GM10266 (cell line): ENCODE data around the gene NCKAP1.
A peak's percentile ranks its signal among the peaks of the same experiment; 100 is the strongest.

Experiments
- DNase-seq: peaks from one replicate; pipeline ENCODE4 v3.0.0; 2012; ENCODE audit errors: extremely low spot score
- TF ChIP-seq, protein P1 (sequence below): IDR thresholded peaks from 2 replicates; pipeline ENCODE4 v1.5.1; 2012; ENCODE audit warnings: mild to moderate bottlenecking, low read depth; ENCODE audit not compliant: control insufficient read depth, insufficient read depth; ENCODE audit errors: missing control alignments

Gene NCKAP1

GRCh38 chr2:183070942-183071844 lies 32.9 kb upstream of the NCKAP1 start:
- no peak for DNase-seq
- TF ChIP-seq, protein P1, sequence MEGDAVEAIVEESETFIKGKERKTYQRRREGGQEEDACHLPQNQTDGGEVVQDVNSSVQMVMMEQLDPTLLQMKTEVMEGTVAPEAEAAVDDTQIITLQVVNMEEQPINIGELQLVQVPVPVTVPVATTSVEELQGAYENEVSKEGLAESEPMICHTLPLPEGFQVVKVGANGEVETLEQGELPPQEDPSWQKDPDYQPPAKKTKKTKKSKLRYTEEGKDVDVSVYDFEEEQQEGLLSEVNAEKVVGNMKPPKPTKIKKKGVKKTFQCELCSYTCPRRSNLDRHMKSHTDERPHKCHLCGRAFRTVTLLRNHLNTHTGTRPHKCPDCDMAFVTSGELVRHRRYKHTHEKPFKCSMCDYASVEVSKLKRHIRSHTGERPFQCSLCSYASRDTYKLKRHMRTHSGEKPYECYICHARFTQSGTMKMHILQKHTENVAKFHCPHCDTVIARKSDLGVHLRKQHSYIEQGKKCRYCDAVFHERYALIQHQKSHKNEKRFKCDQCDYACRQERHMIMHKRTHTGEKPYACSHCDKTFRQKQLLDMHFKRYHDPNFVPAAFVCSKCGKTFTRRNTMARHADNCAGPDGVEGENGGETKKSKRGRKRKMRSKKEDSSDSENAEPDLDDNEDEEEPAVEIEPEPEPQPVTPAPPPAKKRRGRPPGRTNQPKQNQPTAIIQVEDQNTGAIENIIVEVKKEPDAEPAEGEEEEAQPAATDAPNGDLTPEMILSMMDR, result peak; percentile 57

DNA sequence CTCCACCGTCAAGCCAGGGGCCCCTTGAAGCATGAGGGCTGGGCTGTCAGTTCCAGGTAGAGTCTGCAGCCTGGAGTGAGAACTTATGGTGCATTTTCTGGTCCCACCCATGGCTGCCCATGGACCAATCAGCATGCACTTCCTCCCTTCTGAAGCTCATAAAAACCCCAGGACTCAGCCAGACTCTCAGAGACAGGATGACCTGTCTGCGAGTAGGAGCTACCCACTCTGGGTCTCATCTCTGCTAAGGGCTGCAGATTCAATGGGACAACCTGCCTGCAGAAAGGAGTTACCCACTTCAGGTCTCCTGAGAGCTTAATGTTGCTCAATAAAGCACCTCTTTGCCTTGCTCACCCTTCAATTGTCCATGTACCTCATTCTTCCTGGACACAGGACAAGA lies 30.9 kb upstream of the NCKAP1 start:
- TF ChIP-seq, protein P1, result no peak
- DNase-seq, result no peak

GRCh38 chr2:183068561-183068960 lies 30.3 kb upstream of the NCKAP1 start:
- TF ChIP-seq, protein P1, result no peak
- no peak for DNase-seq

- TF ChIP-seq, protein P1, result no peak
- DNase-seq, result peak; percentile 55
Measured at GRCh38 chr2:183063083-183063482, 24.8 kb upstream of the NCKAP1 start.

DNA sequence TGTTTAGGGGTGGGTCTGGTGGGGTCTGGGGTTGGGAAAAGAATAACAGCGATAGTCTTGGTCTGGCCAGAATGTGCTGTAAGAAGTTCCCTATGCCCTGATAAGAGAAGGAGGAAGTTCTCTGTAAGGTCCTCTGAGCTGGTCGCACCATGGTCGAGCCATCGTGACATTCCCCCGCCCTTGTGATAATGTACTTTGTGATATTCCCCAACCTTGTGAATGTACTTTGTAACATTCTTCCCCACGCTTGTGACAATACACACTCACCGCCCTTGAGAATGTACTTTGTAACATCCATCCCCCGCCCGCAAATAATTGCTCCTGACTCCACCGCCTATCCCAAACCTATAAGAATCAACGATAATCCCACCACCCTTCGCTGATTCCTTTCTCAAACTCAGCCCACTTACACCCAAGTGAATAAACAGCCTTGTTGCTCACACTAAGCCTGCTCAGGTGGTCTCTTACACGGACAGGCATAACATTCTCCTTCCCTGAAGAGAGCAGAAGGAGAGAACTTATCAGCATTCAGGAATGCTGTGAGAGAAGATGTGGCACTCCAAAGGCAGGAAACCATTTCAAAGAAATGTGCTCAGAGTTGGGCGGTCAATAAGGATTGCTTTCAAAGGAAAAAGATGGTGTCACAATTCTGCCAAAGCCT lies 22.4 kb upstream of the NCKAP1 start:
- TF ChIP-seq, protein P1, result no peak
- DNase-seq, result no peak

DNA sequence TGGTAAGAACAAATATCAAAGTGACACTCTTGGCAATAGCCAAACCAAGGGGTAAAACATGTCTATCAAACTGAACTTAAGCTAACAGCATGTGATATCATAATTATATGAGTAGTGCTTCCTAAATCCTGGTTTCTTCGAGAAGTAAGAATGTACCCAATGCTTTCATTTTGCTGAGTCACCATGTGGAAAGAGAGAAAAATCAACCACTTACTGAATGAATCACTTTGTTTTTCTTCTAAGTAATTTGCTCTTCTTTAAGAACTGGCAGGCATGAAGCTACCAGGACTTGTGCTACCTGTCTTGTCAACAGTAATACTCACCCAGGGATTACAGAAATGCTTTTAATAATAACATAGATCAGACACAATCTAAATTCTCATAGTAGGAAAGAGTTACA lies 21.3 kb upstream of the NCKAP1 start:
- TF ChIP-seq, protein P1, result no peak
- DNase-seq, result no peak
